GM12892 (cell line): Measurements from ENCODE around the gene PSD.
A peak's percentile ranks its signal among the peaks of the same experiment; 100 is the strongest.

Source experiments
- DNase-seq: peaks from one replicate; pipeline ENCODE4 v3.0.0; 2011; ENCODE audit not compliant: insufficient read length
- FAIRE-seq: peaks from 2 replicates; lab custom pipeline; 2011; peaks lifted over from hg19 to GRCh38; lab: Jason Lieb, UNC
- POLR2A ChIP-seq: IDR thresholded peaks from 2 replicates; pipeline ENCODE4 v1.6.1; 2011; ENCODE audit warnings: low read depth, low read length, control low read depth
- POLR2AphosphoS5 ChIP-seq: IDR thresholded peaks from 2 replicates; pipeline ENCODE4 v1.6.1; 2011; ENCODE audit warnings: low read depth, low read length, control low read depth
- TAF1 ChIP-seq: IDR thresholded peaks from 2 replicates; pipeline ENCODE4 v1.6.1; 2011; ENCODE audit warnings: low read depth, mild to moderate bottlenecking, control low read depth, low read length, borderline replicate concordance

Gene PSD

DNA sequence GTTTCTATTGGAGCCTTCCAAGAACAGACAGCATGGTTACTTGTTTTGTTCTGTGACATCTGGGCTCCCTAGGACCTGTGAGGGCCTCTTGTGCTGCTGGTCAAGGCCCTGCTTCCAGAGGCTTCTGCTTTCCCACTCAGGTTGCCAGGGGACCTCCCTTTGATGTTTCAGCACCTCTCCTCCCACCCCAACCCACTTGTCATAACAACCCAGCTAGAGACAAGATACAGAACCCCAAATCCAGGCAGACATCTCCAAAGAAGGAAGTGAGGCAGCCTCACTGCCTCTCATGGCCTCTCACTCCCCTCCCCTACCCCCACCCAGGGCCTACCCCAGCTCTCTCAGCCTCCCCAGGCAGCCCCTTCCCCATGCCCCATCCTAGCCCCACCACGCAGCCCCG is 11.8 kb downstream of the PSD start:
- FAIRE-seq = no peak
- DNase-seq = no peak
- no peak for TF ChIP-seq TAF1

GRCh38 chr10:102405632-102406031 is 13.0 kb downstream of the PSD start:
- no peak for FAIRE-seq

DNA sequence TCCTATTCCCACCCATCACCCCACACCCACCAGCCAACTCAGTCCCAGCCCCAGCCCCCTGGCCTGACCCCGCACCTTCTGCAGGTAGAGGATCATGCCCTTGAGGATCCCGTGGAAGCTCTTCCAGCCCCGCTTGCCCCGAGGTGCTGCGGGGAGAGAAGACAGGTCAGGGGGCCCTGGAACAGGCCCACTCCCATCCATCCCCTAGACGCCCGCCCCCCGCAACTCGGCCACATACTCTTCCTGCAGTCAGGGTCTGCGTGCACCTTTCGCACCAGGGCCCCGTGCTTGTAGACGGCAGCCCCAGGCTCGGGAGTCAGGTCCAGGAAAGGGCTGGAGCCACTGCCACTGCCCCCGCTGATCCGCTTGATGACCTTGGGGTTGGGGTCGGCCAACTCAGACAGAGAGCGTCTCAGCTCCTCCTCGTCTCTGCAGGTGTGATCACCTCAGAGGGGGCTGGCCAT is 13.4 kb downstream of the PSD start:
- TF ChIP-seq POLR2A = peak; percentile 16; the same call in 1 of the 2 replicates
- no peak for TF ChIP-seq TAF1
- peak; percentile 67; the same call in 1 of the 2 replicates for TF ChIP-seq POLR2AphosphoS5
- no peak for FAIRE-seq
- DNase-seq = no peak

More at GRCh38 chr10:102405632-102406031, 13.0 kb downstream of the PSD start:
- no peak for DNase-seq
- TF ChIP-seq TAF1 (no peak), POLR2AphosphoS5 (peak; percentile 76; the same call in 1 of the 2 replicates), POLR2A (peak; percentile 68; the same call in 1 of the 2 replicates)

GRCh38 chr10:102404361-102405107 is 14.1 kb downstream of the PSD start:
- DNase-seq (no peak), FAIRE-seq (peak; percentile 21)
- TF ChIP-seq POLR2AphosphoS5 = peak; percentile 85; the same call in 1 of the 2 replicates
- peak; percentile 38; the same call in 1 of the 2 replicates for TF ChIP-seq POLR2A
- TF ChIP-seq TAF1 = no peak

DNA sequence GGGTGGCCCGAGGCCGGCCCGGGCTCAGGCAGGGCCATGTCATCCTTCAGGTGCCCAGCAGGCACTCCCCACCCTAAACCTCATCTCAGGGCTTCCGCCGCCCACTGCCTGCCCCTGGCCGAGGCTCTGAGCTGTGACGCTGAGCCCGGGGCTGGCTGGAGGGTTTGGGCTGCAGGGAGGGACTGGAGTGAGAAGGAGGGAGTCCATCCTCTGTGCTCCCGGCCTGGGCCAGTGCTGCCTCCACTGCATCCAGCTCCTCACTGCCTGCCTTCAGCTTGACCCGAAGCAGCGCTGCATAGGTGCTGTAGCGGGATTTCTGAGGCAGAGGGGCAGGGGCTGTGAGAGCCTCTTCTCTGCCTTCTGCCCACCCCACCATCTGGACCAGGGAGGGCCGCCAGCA is 15.5 kb downstream of the PSD start:
- no peak for TF ChIP-seq POLR2AphosphoS5
- TF ChIP-seq POLR2A = peak; percentile 23; the same call in 1 of the 2 replicates
- FAIRE-seq (no peak), DNase-seq (no peak)

- TF ChIP-seq TAF1 (no peak), POLR2AphosphoS5 (0 out of 2 replicates have a peak, but pooled peaks have one; percentile 3), POLR2A (no peak)
- DNase-seq (no peak), FAIRE-seq (no peak)
Measured at GRCh38 chr10:102402512-102402896, 16.1 kb downstream of the PSD start.

DNA sequence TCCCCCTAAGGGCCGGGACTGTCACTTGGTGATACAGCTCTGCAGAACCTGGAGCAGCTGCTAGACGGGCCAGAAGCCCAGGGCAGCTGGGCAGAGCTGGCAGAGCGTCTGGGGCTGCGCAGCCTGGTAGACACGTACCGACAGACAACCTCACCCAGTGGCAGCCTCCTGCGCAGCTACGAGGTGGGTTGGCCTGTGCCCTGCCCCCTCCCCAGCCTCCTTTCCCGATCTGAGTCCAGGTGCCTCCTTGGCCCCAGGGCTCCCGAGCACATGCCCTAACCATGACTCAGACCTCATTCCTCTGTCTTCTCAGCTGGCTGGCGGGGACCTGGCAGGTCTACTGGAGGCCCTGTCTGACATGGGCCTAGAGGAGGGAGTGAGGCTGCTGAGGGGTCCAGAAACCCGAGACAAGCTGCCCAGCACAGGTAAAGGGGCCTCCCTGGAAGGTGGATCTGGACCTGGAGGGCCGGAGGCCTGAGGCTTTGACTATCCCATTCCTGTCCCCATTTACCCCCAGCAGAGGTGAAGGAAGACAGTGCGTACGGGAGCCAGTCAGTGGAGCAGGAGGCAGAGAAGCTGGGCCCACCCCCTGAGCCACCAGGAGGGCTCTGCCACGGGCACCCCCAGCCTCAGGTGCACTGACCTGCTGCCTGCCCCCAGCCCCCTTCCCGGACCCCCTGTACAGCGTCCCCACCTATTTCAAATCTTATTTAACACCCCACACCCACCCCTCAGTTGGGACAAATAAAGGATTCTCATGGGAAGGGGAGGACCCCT is 16.7 kb downstream of the PSD start:
- FAIRE-seq (no peak), DNase-seq (no peak)
- TF ChIP-seq POLR2AphosphoS5 (no peak), POLR2A (peak; percentile 26; the same call in 1 of the 2 replicates)

GRCh38 chr10:102401342-102401654 is 17.3 kb downstream of the PSD start:
- DNase-seq (no peak), FAIRE-seq (no peak)
- TF ChIP-seq POLR2AphosphoS5 (no peak), TAF1 (no peak), POLR2A (no peak)

DNA sequence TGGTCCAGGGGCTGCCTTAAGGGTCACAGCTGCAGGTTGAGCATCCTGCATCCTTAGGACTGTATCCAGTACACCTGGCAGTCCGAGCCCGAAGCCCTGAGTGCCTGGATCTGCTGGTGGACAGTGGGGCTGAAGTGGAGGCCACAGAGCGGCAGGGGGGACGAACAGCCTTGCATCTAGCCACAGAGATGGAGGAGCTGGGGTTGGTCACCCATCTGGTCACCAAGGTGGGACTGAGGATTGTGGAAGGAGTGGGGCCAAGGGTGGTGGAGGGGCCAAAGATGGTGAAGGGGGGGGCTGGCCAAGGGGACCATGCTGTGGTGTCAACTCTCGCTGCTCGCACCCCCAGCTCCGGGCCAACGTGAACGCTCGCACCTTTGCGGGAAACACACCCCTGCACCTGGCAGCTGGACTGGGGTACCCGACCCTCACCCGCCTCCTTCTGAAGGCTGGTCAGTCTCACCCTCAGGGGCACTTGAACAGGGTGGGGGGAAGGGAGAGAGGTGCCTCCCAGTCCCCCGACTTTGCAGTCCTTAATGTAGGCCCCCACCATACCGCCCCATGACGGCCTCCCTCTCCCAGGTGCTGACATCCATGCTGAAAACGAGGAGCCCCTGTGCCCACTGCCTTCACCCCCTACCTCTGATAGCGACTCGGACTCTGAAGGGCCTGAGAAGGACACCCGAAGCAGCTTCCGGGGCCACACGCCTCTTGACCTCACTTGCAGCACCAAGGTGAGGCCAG is 17.8 kb downstream of the PSD start:
- FAIRE-seq = no peak

GRCh38 chr10:102400076-102400475 is 18.5 kb downstream of the PSD start:
- no peak; the same call in 1 of the 2 replicates for TF ChIP-seq POLR2AphosphoS5
- TF ChIP-seq TAF1 = no peak
- TF ChIP-seq POLR2A = no peak
- no peak for FAIRE-seq
- DNase-seq = no peak

More for the DNA sequence above, 17.8 kb downstream of the PSD start:
- TF ChIP-seq POLR2A (no peak), TAF1 (no peak), POLR2AphosphoS5 (no peak; the same call in none of the 2 replicates)
- no peak for DNase-seq
